DOHH2 (cell line): Measurements from ENCODE around the gene MALRD1.

ENCODE experiments used
- H3F3A ChIP-seq: fragments of 200-600 bp; sonication (generic), shearing (Covaris generic); 2 replicates; pipeline ENCODE4 v1.6.0; 2016; ENCODE audit warnings: antibody characterized with exemption, mild to moderate bottlenecking; ENCODE audit not compliant: control insufficient read depth, insufficient read depth
- H3K27ac ChIP-seq: fragments of 200-600 bp; sonication (generic); 2 replicates; pipeline ENCODE4 v1.5.1; 2014; ENCODE audit warnings: low read depth, mild to moderate bottlenecking, low read length, moderate library complexity
- H3K27me3 ChIP-seq: fragments of 200-600 bp; sonication (generic); 2 replicates; pipeline ENCODE4 v1.6.1; 2014; ENCODE audit warnings: mild to moderate bottlenecking, low read length, mixed read lengths; ENCODE audit not compliant: control insufficient read depth
- H3K36me3 ChIP-seq: fragments of 200-600 bp; sonication (generic); 2 replicates; pipeline ENCODE4 v1.6.1; 2014; ENCODE audit warnings: mild to moderate bottlenecking, low read length, moderate library complexity, mixed read lengths; ENCODE audit not compliant: control insufficient read depth
- H3K4me1 ChIP-seq: fragments of 200-600 bp; sonication (generic); 2 replicates; pipeline ENCODE4 v1.6.1; 2014; ENCODE audit warnings: mild to moderate bottlenecking, low read length, mixed read lengths; ENCODE audit not compliant: control insufficient read depth
- H3K4me2 ChIP-seq: fragments of 200-600 bp; sonication (generic); 2 replicates; pipeline ENCODE4 v1.6.0; 2014; ENCODE audit warnings: mild to moderate bottlenecking, low read length, moderate library complexity
- H3K4me3 ChIP-seq: fragments of 200-600 bp; sonication (generic); 2 replicates; pipeline ENCODE4 v1.5.1; 2014; ENCODE audit warnings: mild to moderate bottlenecking, low read length, mixed read lengths
- H3K79me2 ChIP-seq: fragments of 200-600 bp; sonication (generic); 2 replicates; pipeline ENCODE4 v1.6.1; 2014; ENCODE audit warnings: mild to moderate bottlenecking, low read length, mixed read lengths; ENCODE audit not compliant: control insufficient read depth
- H3K9me2 ChIP-seq: fragments of 200-600 bp; sonication (generic); replicated peaks from 2 replicates; pipeline ENCODE4 v1.6.1; 2014; ENCODE audit warnings: mild to moderate bottlenecking, low read length, mixed read lengths; ENCODE audit not compliant: control insufficient read depth
- H3K9me3 ChIP-seq: fragments of 200-600 bp; sonication (generic); 2 replicates; pipeline ENCODE4 v1.6.1; 2014; ENCODE audit warnings: antibody characterized with exemption, low read length, mixed read lengths; ENCODE audit not compliant: control insufficient read depth, insufficient read depth
- H4K20me1 ChIP-seq: fragments of 200-600 bp; sonication (generic); 2 replicates; pipeline ENCODE4 v1.6.0; 2014; ENCODE audit warnings: low read depth, mild to moderate bottlenecking, antibody characterized with exemption, low read length, moderate library complexity; ENCODE audit not compliant: control insufficient read depth, insufficient read depth
- EZH2phosphoT487 ChIP-seq: fragments of 200-600 bp; sonication (generic); IDR thresholded peaks from 2 replicates; pipeline ENCODE4 v1.6.1; 2017; ENCODE audit warnings: borderline replicate concordance, mild to moderate bottlenecking, antibody characterized with exemption, low read length, moderate library complexity, mixed read lengths
- TF ChIP-seq, protein P1 (sequence below): fragments of 200-600 bp; sonication (generic); IDR thresholded peaks from one replicate; pipeline ENCODE4 v1.5.1; 2014; ENCODE audit warnings: antibody characterized with exemption, mild to moderate bottlenecking, low read depth, low read length; ENCODE audit not compliant: poor library complexity, severe bottlenecking

MALRD1 gene

GRCh38 chr10:19449860-19450259 lies 401.3 kb downstream of the MALRD1 start:
- TF ChIP-seq, protein P1, sequence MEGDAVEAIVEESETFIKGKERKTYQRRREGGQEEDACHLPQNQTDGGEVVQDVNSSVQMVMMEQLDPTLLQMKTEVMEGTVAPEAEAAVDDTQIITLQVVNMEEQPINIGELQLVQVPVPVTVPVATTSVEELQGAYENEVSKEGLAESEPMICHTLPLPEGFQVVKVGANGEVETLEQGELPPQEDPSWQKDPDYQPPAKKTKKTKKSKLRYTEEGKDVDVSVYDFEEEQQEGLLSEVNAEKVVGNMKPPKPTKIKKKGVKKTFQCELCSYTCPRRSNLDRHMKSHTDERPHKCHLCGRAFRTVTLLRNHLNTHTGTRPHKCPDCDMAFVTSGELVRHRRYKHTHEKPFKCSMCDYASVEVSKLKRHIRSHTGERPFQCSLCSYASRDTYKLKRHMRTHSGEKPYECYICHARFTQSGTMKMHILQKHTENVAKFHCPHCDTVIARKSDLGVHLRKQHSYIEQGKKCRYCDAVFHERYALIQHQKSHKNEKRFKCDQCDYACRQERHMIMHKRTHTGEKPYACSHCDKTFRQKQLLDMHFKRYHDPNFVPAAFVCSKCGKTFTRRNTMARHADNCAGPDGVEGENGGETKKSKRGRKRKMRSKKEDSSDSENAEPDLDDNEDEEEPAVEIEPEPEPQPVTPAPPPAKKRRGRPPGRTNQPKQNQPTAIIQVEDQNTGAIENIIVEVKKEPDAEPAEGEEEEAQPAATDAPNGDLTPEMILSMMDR = no peak
- no peak for TF ChIP-seq EZH2phosphoT487
- Histone ChIP-seq H3K4me2 (no peak overlapping the region), H3K9me2 (no peaks in the 10 kb centered on the region), H3K79me2 (no peaks in the 10 kb centered on the region), H3K4me3 (no peak overlapping the region), H3K9me3 (no peaks in the 10 kb centered on the region), H3K27me3 (no peaks in the 10 kb centered on the region), H3K36me3 (no peaks in the 10 kb centered on the region), H3F3A (no peaks in the 10 kb centered on the region), H4K20me1 (no peaks in the 10 kb centered on the region), H3K27ac (no peak overlapping the region), H3K4me1 (no peaks in the 10 kb centered on the region)

DNA sequence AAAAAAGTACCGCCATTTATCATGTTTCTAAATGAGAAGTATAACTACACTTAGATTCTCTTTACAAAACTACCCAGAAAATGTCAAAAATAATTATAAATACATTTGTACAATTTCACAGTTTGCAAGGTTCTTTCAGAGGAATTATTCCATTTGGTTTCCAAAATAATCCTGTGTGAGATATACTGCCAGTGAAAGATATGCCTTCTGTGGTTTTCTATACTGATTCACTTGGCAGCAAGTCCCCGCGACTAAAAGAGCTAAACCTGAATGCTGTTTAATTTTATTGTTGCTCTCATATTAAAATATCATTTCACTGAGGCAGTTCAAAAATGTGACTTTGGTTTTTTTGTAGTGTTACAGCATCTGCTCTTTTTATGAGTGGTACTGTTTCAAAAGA lies 402.8 kb downstream of the MALRD1 start:
- H3K9me3 ChIP-seq = no peaks in the 10 kb centered on the region
- no peak overlapping the region for H3K4me3 ChIP-seq
- no peaks in the 10 kb centered on the region for H3K27me3 ChIP-seq
- no peaks in the 10 kb centered on the region for H3K36me3 ChIP-seq
- no peaks in the 10 kb centered on the region for H3K4me1 ChIP-seq
- no peak overlapping the region for H3K27ac ChIP-seq
- no peaks in the 10 kb centered on the region for H3K79me2 ChIP-seq
- no peak overlapping the region for H3K4me2 ChIP-seq
- TF ChIP-seq EZH2phosphoT487 = no peak
- TF ChIP-seq, protein P1 = no peak
- H3K9me2 ChIP-seq = no peaks in the 10 kb centered on the region
- H4K20me1 ChIP-seq = no peaks in the 10 kb centered on the region
- no peaks in the 10 kb centered on the region for H3F3A ChIP-seq

- Histone ChIP-seq H3F3A (no peaks in the 10 kb centered on the region), H3K36me3 (no peaks in the 10 kb centered on the region), H3K9me2 (no peaks in the 10 kb centered on the region), H3K4me3 (no peak overlapping the region), H3K4me2 (no peak overlapping the region), H4K20me1 (no peaks in the 10 kb centered on the region), H3K27ac (no peak overlapping the region), H3K4me1 (no peaks in the 10 kb centered on the region), H3K79me2 (no peaks in the 10 kb centered on the region), H3K9me3 (no peaks in the 10 kb centered on the region), H3K27me3 (no peaks in the 10 kb centered on the region)
- TF ChIP-seq EZH2phosphoT487 = no peak
- TF ChIP-seq, protein P1 = no peak
Observed at GRCh38 chr10:19451937-19452336, 403.3 kb downstream of the MALRD1 start.

DNA sequence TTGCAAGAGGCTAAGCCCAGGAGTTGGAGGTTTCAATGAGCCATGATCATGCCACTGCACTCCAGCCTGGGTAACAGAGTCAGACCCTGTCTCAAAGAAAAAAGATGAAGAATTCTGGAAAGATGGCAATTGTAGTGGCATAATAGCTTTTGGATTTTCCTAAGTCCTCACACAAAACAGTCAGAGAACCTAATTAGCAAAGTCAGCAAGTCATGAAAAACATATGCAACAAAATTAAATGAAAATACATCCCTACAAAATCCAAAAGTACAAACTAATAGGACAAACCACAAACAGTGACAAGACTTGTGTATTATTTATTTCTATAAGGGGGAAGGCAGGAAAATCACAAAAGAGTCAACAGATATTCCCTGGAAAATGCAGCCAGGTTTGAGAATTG lies 405.4 kb downstream of the MALRD1 start:
- no peaks in the 10 kb centered on the region for H4K20me1 ChIP-seq
- H3K9me3 ChIP-seq = no peaks in the 10 kb centered on the region
- no peaks in the 10 kb centered on the region for H3K79me2 ChIP-seq
- TF ChIP-seq EZH2phosphoT487 = no peak
- TF ChIP-seq, protein P1 = no peak
- no peaks in the 10 kb centered on the region for H3K9me2 ChIP-seq
- H3K36me3 ChIP-seq = no peaks in the 10 kb centered on the region
- H3F3A ChIP-seq = no peaks in the 10 kb centered on the region
- no peaks in the 10 kb centered on the region for H3K27me3 ChIP-seq
- no peak overlapping the region for H3K4me2 ChIP-seq
- no peaks in the 10 kb centered on the region for H3K4me1 ChIP-seq
- H3K4me3 ChIP-seq = no peak overlapping the region
- no peak overlapping the region for H3K27ac ChIP-seq
